Lung microvascular endothelial cell (primary cell): ENCODE data around the gene FLT3LG. TPM values are rescaled to one million over a fixed set of nuclear protein-coding genes. Genes with fewer than 3 reads are reported as not detected.
A peak's percentile ranks its signal among the peaks of the same experiment; 100 is the strongest.
"Not testable (repeated sequence)": the region's sequence is repeated elsewhere in the genome, so short reads cannot be mapped to it uniquely, and the experiment has no call there.

Experiments
- DNase-seq, 2 donors: peaks; one replicate each; pipeline versions ENCODE4 v3.0.0 to v3.0.0-alpha.2; 2010; ENCODE audit warnings: low read depth in 2 of 2
- total RNA-seq: library from RNA; depleted of rRNA; stranded (reverse); fragments of >200 nt; gene quantifications from 2 replicates; pipeline ENCODE4 v1.2.1, GENCODE V29; 2014

Gene FLT3LG
- total RNA-seq, 1 donor from 2014 or later = 0.79 TPM

GRCh38 chr19:49461130-49461529 is 12.9 kb upstream of the FLT3LG start:
- not testable (repeated sequence) for DNase-seq

GRCh38 chr19:49461656-49462055 is 12.4 kb upstream of the FLT3LG start:
- no peak for DNase-seq

- DNase-seq = no peak
Observed at GRCh38 chr19:49462492-49462891, 11.5 kb upstream of the FLT3LG start.

- DNase-seq = no peak
Observed at GRCh38 chr19:49463960-49464740, 9.9 kb upstream of the FLT3LG start.

- no peak for DNase-seq
Observed at GRCh38 chr19:49465371-49465770, 8.6 kb upstream of the FLT3LG start.

- DNase-seq = no peak
Observed at GRCh38 chr19:49468199-49468598, 5.8 kb upstream of the FLT3LG start.

GRCh38 chr19:49468746-49469447 is 5.1 kb upstream of the FLT3LG start:
- no peak for DNase-seq

- DNase-seq = no peak
Observed at GRCh38 chr19:49469828-49470614, 4.0 kb upstream of the FLT3LG start.

- no peak for DNase-seq
Observed at GRCh38 chr19:49470615-49470978, 3.4 kb upstream of the FLT3LG start.

GRCh38 chr19:49472936-49473335 is 1.1 kb upstream of the FLT3LG start:
- DNase-seq = no peak

GRCh38 chr19:49473501-49473867 is 531 bp upstream of the FLT3LG start:
- DNase-seq = not testable (repeated sequence)

- no peak for DNase-seq
Observed at GRCh38 chr19:49474542-49474924, 518 bp downstream of the FLT3LG start.

GRCh38 chr19:49475191-49475917 is 1.3 kb downstream of the FLT3LG start:
- no peak for DNase-seq

GRCh38 chr19:49475995-49476880 is 2.2 kb downstream of the FLT3LG start:
- DNase-seq = peak in 1 of 2 donors; percentile 43

- no peak for DNase-seq
Observed at GRCh38 chr19:49479975-49480628, 6.1 kb downstream of the FLT3LG start.

GRCh38 chr19:49481020-49481683 is 7.1 kb downstream of the FLT3LG start:
- no peak for DNase-seq

GRCh38 chr19:49486232-49486631 is 12.2 kb downstream of the FLT3LG start:
- DNase-seq = no peak

GRCh38 chr19:49486710-49487276 is 12.8 kb downstream of the FLT3LG start:
- DNase-seq = no peak
